Activated T-cell treated with anti-CD3 and anti-CD28 coated beads for 48 hours (primary cell): ENCODE results near the gene ANKS1B.
"Not testable (repeated sequence)": the region's sequence is repeated elsewhere in the genome, so short reads cannot be mapped to it uniquely, and the experiment has no call there.

Source experiments
- DNase-seq: peaks from one replicate; pipeline ENCODE4 v3.0.0-alpha.2; 2020; ENCODE audit warnings: low read depth

ANKS1B gene

GRCh38 chr12:99984271-99985128 lies at the start of gene ANKS1B:
Gene ANKS1B (minus strand): TSS chr12:99984936. CDS start chr12:99984237, 699 bp downstream.
- peak; percentile 29 for DNase-seq

GRCh38 chr12:100031836-100032235 lies 47.1 kb upstream of the ANKS1B start:
- no peak for DNase-seq

- no peak for DNase-seq
Observed at GRCh38 chr12:100027671-100028070, 42.9 kb upstream of the ANKS1B start.

GRCh38 chr12:100026241-100026640 lies 41.5 kb upstream of the ANKS1B start:
- no peak for DNase-seq

- DNase-seq = no peak
Observed at GRCh38 chr12:100024974-100025555, 40.3 kb upstream of the ANKS1B start.

- DNase-seq = no peak
Observed at GRCh38 chr12:100020370-100020769, 35.6 kb upstream of the ANKS1B start.

GRCh38 chr12:100017056-100017455 lies 32.3 kb upstream of the ANKS1B start:
- no peak for DNase-seq

GRCh38 chr12:100016304-100016703 lies 31.6 kb upstream of the ANKS1B start:
- not testable (repeated sequence) for DNase-seq

GRCh38 chr12:100005846-100006245 lies 21.1 kb upstream of the ANKS1B start:
- DNase-seq = not testable (repeated sequence)

GRCh38 chr12:99997806-99998205 lies 13.1 kb upstream of the ANKS1B start:
- DNase-seq = no peak

- DNase-seq = no peak
Observed at GRCh38 chr12:99996095-99996494, 11.4 kb upstream of the ANKS1B start.

- no peak for DNase-seq
Observed at GRCh38 chr12:99985631-99986030, 895 bp upstream of the ANKS1B start.

GRCh38 chr12:99985129-99985570 lies 414 bp upstream of the ANKS1B start:
- DNase-seq = no peak

- no peak for DNase-seq
Observed at GRCh38 chr12:99983456-99984258, 1.1 kb downstream of the ANKS1B start.

- DNase-seq = no peak
Observed at GRCh38 chr12:99981639-99982190, 3.0 kb downstream of the ANKS1B start.

GRCh38 chr12:99979471-99979870 lies 5.3 kb downstream of the ANKS1B start:
- DNase-seq = no peak

- DNase-seq = no peak
Observed at GRCh38 chr12:99978152-99978551, 6.6 kb downstream of the ANKS1B start.

GRCh38 chr12:99977550-99977949 lies 7.2 kb downstream of the ANKS1B start:
- DNase-seq = no peak

- no peak for DNase-seq
Observed at GRCh38 chr12:99976762-99977161, 8.0 kb downstream of the ANKS1B start.

- DNase-seq = no peak
Observed at GRCh38 chr12:99975321-99975720, 9.4 kb downstream of the ANKS1B start.

- DNase-seq = no peak
Observed at GRCh38 chr12:99974146-99974545, 10.6 kb downstream of the ANKS1B start.

- DNase-seq = no peak
Observed at GRCh38 chr12:99966429-99966828, 18.3 kb downstream of the ANKS1B start.
